HCT116 (cell line): ENCODE results near the gene CAMK2A. TPM values are rescaled to one million over a fixed set of nuclear protein-coding genes. Genes with fewer than 3 reads are reported as not detected.

ENCODE experiments used
- ATAC-seq: fragments of 200-7000 bp; cut with Tn5 transposase; 2 replicates; pipeline ENCODE4 v1.9.1; 2020; ENCODE audit warnings: mild to moderate bottlenecking, moderate library complexity
- BruUV-seq: library from RNA; stranded (reverse); fragments of 400-500 nt; replicated peaks from 2 replicates; lab custom pipeline; 2021; lab: Mats Ljungman, UMichigan
- CTCF ChIA-PET: fragments of 300-600 bp; sonication (Branson Sonifier 250); formaldehyde crosslinking; loops from one replicate; lab custom pipeline; 2021; ENCODE audit warnings: antibody characterized with exemption; lab: Charles Lee
- POLR2A ChIA-PET: fragments of 300-600, 350-600 bp; sonication (Branson Sonifier 250); formaldehyde crosslinking; loops from one replicate; lab custom pipeline; 2021; ENCODE audit warnings: antibody characterized with exemption; lab: Charles Lee
- RAD21 ChIA-PET, 2 experiments: fragments of 300-600 bp; sonication (Branson Sonifier 250); formaldehyde crosslinking; loops; one replicate each; lab custom pipeline; 2023; ENCODE audit warnings: low total read pairs in 2 of 2; ENCODE audit not compliant: uncharacterized antibody in 2 of 2, unreplicated experiment in 2 of 2, low non-redundant PET in 1 of 2; lab: Charles Lee
- DNase-seq: peaks from one replicate; pipeline ENCODE4 v3.0.0-alpha.2; 2010; ENCODE audit warnings: low read depth, low spot score
- H2AFZ ChIP-seq: fragments of 200-600 bp; shearing (Covaris generic), sonication (generic); 2 replicates; pipeline ENCODE4 v1.6.1; 2017; ENCODE audit warnings: low read depth, mixed run types, mixed read lengths, antibody characterized with exemption, low read length; ENCODE audit not compliant: poor library complexity, severe bottlenecking
- H3K27ac ChIP-seq: 2 replicates; pipeline ENCODE4 v1.5.1; 2012; ENCODE audit warnings: low read depth, low read length
- H3K27me3 ChIP-seq: fragments of 200-600 bp; sonication (generic); 2 replicates; pipeline ENCODE4 v1.6.1; 2016; ENCODE audit warnings: mixed run types, low read length, mixed read lengths; ENCODE audit not compliant: insufficient read depth
- H3K36me3 ChIP-seq, 2 experiments: fragments of 200-500 bp in 1 of 2; fragments of 200-600 bp in 1 of 2; sonication (Bioruptor generic) in 1 of 2; sonication (generic) in 1 of 2; 2 replicates each; pipeline versions ENCODE4 v1.5.1 to v1.6.1; 2014 to 2016; ENCODE audit warnings: low read length in 2 of 2, inconsistent platforms in 1 of 2, mixed read lengths in 1 of 2, mixed run types in 1 of 2; ENCODE audit not compliant: insufficient read depth in 2 of 2, control insufficient read depth in 1 of 2
- H3K4me1 ChIP-seq, 2 experiments: fragments of 200-600 bp in 1 of 2; sonication (generic) in 1 of 2; 2 replicates each; pipeline versions ENCODE4 v1.5.1 to v1.6.1; 2012 to 2017; ENCODE audit warnings: low read length in 2 of 2, inconsistent platforms in 1 of 2, mild to moderate bottlenecking in 1 of 2, mixed read lengths in 1 of 2, mixed run types in 1 of 2, moderate library complexity in 1 of 2; ENCODE audit not compliant: insufficient read depth in 2 of 2, control insufficient read depth in 1 of 2
- H3K4me2 ChIP-seq: fragments of 200-600 bp; sonication (generic); 2 replicates; pipeline ENCODE4 v1.6.1; 2017; ENCODE audit warnings: mixed run types, low read length, mixed read lengths
- H3K4me3 ChIP-seq, 2 experiments: fragments of 200-600 bp in 1 of 2; sonication (generic) in 1 of 2; replicated peaks in 1 of 2; 2 replicates each; pipeline ENCODE4 v1.5.1; 2011 to 2016; ENCODE audit warnings: low read length in 2 of 2, control low read depth in 1 of 2, low read depth in 1 of 2, mild to moderate bottlenecking in 1 of 2, mixed read lengths in 1 of 2, mixed run types in 1 of 2
- H3K79me2 ChIP-seq: fragments of 200-600 bp; sonication (generic); 2 replicates; pipeline ENCODE4 v1.6.1; 2017; ENCODE audit warnings: mild to moderate bottlenecking, mixed run types, low read length, moderate library complexity, mixed read lengths; ENCODE audit not compliant: insufficient read depth
- H3K9ac ChIP-seq: fragments of 200-600 bp; sonication (generic); 2 replicates; pipeline ENCODE4 v1.6.1; 2016; ENCODE audit warnings: low read length, mixed read lengths
- H3K9me2 ChIP-seq: fragments of 200-600 bp; sonication (generic), shearing (Covaris generic); 2 replicates; pipeline ENCODE4 v1.6.1; 2017; ENCODE audit warnings: mixed run types, mild to moderate bottlenecking, moderate library complexity; ENCODE audit not compliant: insufficient read depth
- H3K9me3 ChIP-seq, 2 experiments: fragments of 200-500 bp in 1 of 2; fragments of 200-600 bp in 1 of 2; sonication (Bioruptor generic) in 1 of 2; sonication (generic) in 1 of 2; 2 replicates each; pipeline ENCODE4 v1.6.1; 2014 to 2017; ENCODE audit warnings: low read length in 2 of 2, mixed read lengths in 2 of 2, inconsistent platforms in 1 of 2, low read depth in 1 of 2, mild to moderate bottlenecking in 1 of 2, mixed run types in 1 of 2, moderate library complexity in 1 of 2; ENCODE audit not compliant: control insufficient read depth in 1 of 2, insufficient read depth in 1 of 2
- H4K20me1 ChIP-seq: fragments of 200-600 bp; sonication (generic), shearing (Covaris generic); 2 replicates; pipeline ENCODE4 v1.6.1; 2017; ENCODE audit warnings: mixed run types, mild to moderate bottlenecking, moderate library complexity; ENCODE audit not compliant: insufficient read depth
- ATF3 ChIP-seq: IDR thresholded peaks from 2 replicates; pipeline ENCODE4 v1.6.1; 2012
- CTCF ChIP-seq, 3 experiments: fragments of 200-600 bp in 1 of 3; sonication (generic) in 1 of 3; IDR thresholded peaks in 2 of 3; conservative IDR thresholded peaks in 1 of 3; 2 replicates each; pipeline ENCODE4 v1.5.1; 2012 to 2017; ENCODE audit warnings: low read depth in 2 of 3, low read length in 2 of 3, antibody characterized with exemption in 1 of 3, borderline replicate concordance in 1 of 3, control low read depth in 1 of 3, mild to moderate bottlenecking in 1 of 3, mixed read lengths in 1 of 3, mixed run types in 1 of 3, moderate library complexity in 1 of 3; ENCODE audit not compliant: insufficient read depth in 1 of 3
- MAX ChIP-seq: IDR thresholded peaks from 2 replicates; pipeline ENCODE4 v1.6.1; 2012
- POLR2A ChIP-seq: IDR thresholded peaks from 2 replicates; pipeline ENCODE4 v1.7.0; 2011; ENCODE audit warnings: borderline replicate concordance; ENCODE audit not compliant: insufficient read depth, insufficient read length; ENCODE audit errors: extremely low read depth
- RAD21 ChIP-seq: IDR thresholded peaks from 2 replicates; pipeline ENCODE4 v1.6.1; 2012; ENCODE audit warnings: low read depth, mild to moderate bottlenecking
- SP1 ChIP-seq: IDR thresholded peaks from 2 replicates; pipeline ENCODE4 v1.6.1; 2012; ENCODE audit warnings: low read depth
- ZBTB33 ChIP-seq: IDR thresholded peaks from 2 replicates; pipeline ENCODE4 v1.6.1; 2011; ENCODE audit warnings: mild to moderate bottlenecking, low read length, moderate library complexity; ENCODE audit not compliant: insufficient replicate concordance; ENCODE audit errors: extremely low read depth
- ZFX ChIP-seq: fragments of 450-650 bp; IDR thresholded peaks from 2 replicates; pipeline ENCODE4 v1.6.1; 2017
- intact Hi-C: fragments of 100-400 bp; cut with micrococcal nuclease; formaldehyde crosslinking; loops from 2 replicates; pipeline ENCODE4 v1.10.0; 2022
- total RNA-seq: library from RNA; stranded (reverse); gene quantifications from one replicate; pipeline ENCODE4 v1.2.1, GENCODE V29; 2021; ENCODE audit not compliant: unreplicated experiment

CAMK2A gene
- total RNA-seq, 1 experiment from 2014 or later, result not detected

DNA sequence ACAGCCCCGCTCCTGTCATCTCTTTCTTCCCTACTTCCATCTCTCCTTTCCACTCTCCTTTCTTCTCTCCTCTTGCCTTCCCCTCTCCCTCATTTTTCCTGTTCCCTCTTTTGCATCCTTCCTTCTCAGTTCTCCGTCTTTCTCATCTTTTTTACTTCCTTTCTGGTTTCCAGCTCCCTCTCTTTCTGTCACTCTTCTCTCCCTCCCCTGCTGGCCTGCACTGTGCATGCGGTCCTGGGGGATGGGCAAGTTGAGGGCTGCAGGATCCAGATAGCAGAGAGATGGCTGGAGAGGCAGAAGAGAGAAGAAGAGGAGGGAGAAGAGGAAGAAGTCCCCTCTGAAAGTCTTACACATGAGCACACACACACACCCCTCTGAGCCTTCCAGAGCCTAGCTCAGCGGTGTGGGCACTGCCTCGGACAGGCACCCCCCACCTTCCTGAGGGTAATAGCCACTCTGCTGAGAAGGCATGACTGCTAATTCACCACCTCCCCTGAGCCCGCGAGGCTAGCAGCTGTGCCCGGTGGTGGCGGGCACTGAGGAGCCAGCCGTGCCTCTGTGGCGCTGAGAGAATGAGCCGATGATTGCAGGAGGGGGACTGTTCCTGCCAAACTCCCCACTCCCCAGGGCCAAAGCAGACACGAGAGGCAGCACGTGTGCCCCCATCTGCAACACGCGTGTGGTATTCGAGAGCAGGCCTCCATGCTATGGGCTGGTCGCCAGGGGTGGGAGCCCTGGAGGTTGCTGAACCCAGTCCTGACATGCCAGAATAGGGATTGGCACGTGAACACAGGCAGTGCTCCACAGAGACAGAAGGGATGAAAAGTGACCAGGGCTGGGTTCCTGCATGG, 3.7 kb upstream of the CAMK2A start:
- H3K79me2 ChIP-seq, result no peaks in the 10 kb centered on the region
- H3K27ac ChIP-seq, result no peak overlapping the region
- TF ChIP-seq ATF3 (no peak), POLR2A (no peak), MAX (no peak), SP1 (no peak), ZBTB33 (no peak), ZFX (no peak), CTCF (IDR thresholded peaks at IDR 0.05 in 2 of 3, conservative IDR thresholded peaks at IDR 0.05 in 1 of 3; ENCODE audit: borderline replicate concordance in 1 of 3, insufficient read depth in 1 of 3, low read depth in 2 of 3, low read length in 2 of 3) (no peak), RAD21 (no peak)
- ChIA-PET POLR2A (interaction anchor here (0.5 to 1.0 kb wide), 2 partner anchors 21 to 121 kb away, joined by 3 read pairs; no protein-coding TSS in a partner anchor), CTCF (no interaction called here), RAD21 (no interaction called here)
- H3K4me3 ChIP-seq, result no peak overlapping the region
- no peak overlapping the region for H3K4me2 ChIP-seq
- intact Hi-C loops, result no loop called here
- BruUV-seq, result no TSS peak
- H3K9me3 ChIP-seq, result no peaks in the 10 kb centered on the region
- no peaks in the 10 kb centered on the region for H4K20me1 ChIP-seq
- ATAC-seq, result no peak
- no peak overlapping the region for H3K9ac ChIP-seq
- no peaks in the 10 kb centered on the region for H3K36me3 ChIP-seq
- H3K4me1 ChIP-seq, result peaks cover 8 to 11% of the 10 kb centered on the region in 2 experiments; a peak in 3 of 4 replicates
- H2AFZ ChIP-seq, result no peak overlapping the region
- peaks cover 3% of the 10 kb centered on the region; the same call in 1 of the 2 replicates for H3K27me3 ChIP-seq
- DNase-seq, result no peak
- no peaks in the 10 kb centered on the region for H3K9me2 ChIP-seq
